ENCODE data around the gene MMP3. TPM values are rescaled to one million over a fixed set of nuclear protein-coding genes. Genes with fewer than 3 reads are reported as not detected.

MMP3 gene
- total RNA-seq, 4 donors from 2014 or later: 0.32 to 7.5 (median 1.3) TPM

DNA sequence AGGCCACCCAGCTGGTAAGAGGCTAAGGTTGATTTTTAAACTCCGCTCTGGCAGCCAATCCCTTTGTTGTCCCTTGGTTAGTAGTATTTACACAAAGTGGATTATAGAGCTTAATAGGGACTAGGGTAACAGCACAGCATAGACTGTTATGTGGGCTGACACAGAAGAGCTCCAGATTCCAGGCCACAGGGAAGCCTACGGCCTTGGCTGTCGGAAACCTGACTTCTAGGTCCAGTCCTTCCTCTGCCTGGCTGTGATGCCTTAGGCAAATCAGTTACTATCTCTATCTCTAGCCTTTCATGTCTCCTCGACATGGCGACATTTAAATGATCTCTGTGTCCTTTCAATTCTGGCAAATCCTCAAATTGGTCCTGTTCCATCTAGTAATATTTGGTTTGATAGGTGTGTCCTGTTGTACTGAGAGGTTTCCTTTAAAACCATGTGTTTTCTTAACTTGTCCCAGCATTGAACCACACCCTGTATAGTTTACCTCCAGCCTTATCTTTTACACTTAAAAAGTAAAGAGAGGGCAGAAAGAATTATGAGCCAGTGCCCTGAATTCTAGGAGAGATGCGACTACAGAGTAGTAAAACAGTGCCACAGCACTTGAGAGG lies 49.6 kb downstream of the MMP3 start:
- Histone ChIP-seq H3K4me1 (no peaks in the 10 kb centered on the region), H3K27me3 (no peaks in the 10 kb centered on the region), H3K9me3 (no peaks in the 10 kb centered on the region), H3K4me3 (no peak overlapping the region), H3K27ac (replicated peaks in 1 of 4) (no peak overlapping the region), H3K36me3 (no peaks in the 10 kb centered on the region)
- intact Hi-C loops (cut with DNase I): no loop called here
- 80% methylated on average over 6 of the region's 6 CpGs for WGBS
- no peak for DNase-seq (ENCODE audit: extremely low spot score)
- TF ChIP-seq, protein P1, sequence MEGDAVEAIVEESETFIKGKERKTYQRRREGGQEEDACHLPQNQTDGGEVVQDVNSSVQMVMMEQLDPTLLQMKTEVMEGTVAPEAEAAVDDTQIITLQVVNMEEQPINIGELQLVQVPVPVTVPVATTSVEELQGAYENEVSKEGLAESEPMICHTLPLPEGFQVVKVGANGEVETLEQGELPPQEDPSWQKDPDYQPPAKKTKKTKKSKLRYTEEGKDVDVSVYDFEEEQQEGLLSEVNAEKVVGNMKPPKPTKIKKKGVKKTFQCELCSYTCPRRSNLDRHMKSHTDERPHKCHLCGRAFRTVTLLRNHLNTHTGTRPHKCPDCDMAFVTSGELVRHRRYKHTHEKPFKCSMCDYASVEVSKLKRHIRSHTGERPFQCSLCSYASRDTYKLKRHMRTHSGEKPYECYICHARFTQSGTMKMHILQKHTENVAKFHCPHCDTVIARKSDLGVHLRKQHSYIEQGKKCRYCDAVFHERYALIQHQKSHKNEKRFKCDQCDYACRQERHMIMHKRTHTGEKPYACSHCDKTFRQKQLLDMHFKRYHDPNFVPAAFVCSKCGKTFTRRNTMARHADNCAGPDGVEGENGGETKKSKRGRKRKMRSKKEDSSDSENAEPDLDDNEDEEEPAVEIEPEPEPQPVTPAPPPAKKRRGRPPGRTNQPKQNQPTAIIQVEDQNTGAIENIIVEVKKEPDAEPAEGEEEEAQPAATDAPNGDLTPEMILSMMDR (IDR thresholded peaks at IDR 0.05): no peak
- TF ChIP-seq EP300 (IDR thresholded peaks at IDR 0.05) (no peak), POLR2AphosphoS5 (IDR thresholded peaks at IDR 0.05) (no peak), POLR2A (IDR thresholded peaks at IDR 0.05; ENCODE audit: low read depth) (no peak)

DNA sequence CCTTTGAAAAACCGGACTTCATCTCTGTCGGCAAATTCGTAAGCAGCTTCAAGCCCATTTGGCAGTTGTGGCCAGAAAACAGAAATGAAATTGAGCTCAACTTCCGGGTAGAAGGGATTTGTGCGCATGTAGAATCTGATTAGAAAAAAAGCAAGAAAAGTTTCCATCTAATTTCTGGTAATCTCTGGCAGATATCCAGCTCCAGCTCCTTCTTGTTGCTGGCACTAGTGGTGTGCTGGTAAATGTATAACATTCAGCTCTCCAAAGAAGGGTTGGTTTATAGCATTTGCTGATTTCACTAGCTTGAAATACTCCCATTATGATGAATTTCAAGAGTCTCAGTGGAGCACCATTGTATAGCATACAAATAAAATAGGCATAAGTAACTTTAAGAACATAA lies 50.8 kb downstream of the MMP3 start:
- TF ChIP-seq, protein P1 (IDR thresholded peaks at IDR 0.05): no peak
- no peak for TF ChIP-seq EP300 (IDR thresholded peaks at IDR 0.05)
- TF ChIP-seq POLR2AphosphoS5 (IDR thresholded peaks at IDR 0.05): no peak
- no peak for TF ChIP-seq POLR2A (IDR thresholded peaks at IDR 0.05; ENCODE audit: low read depth)
- WGBS: 90% methylated on average over 5 of the region's 5 CpGs
- Histone ChIP-seq H3K9me3 (no peaks in the 10 kb centered on the region), H3K4me3 (no peak overlapping the region), H3K36me3 (no peaks in the 10 kb centered on the region), H3K4me1 (no peaks in the 10 kb centered on the region), H3K27me3 (no peaks in the 10 kb centered on the region), H3K27ac (replicated peaks in 1 of 4) (no peak overlapping the region)
- intact Hi-C loops (cut with DNase I): no loop called here
- no peak for DNase-seq (ENCODE audit: extremely low spot score)

DNA sequence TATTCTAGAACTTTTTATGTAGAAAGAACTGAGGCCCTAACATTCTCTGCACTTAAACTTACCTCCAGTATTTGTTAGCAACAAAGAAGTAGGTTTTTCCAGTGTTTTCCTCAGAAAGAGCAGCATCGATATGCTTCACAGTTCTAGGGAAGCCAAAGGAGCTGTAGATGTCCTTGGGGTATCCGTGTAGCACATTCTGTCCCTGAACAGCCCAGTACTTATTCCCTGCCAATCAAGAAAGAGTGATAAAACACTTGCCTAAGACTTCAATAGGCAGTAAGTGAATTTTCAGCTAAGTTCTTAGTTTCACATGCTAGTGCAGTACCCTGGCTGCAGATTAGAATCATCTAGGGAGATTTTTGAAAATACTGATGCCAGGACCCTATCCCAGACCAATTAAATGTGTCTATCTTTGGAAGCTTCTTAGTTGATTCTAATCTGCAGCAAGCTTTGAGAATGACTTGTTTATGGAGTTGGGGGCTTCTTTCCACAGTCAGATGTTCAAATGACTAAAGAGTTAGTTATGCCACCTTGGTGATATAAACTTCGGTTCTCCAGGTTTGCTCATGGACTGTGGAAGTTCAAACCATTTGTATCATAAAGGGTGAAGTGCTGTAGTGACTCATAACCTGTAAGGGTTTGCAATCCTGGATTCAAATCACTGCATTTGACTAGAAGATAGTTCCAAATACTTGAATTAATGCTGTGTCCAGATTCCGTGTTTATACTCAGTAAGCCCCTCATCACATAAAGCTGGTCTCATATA lies 52.0 kb downstream of the MMP3 start:
- Histone ChIP-seq H3K4me1 (no peaks in the 10 kb centered on the region), H3K27ac (replicated peaks in 1 of 4) (no peak overlapping the region), H3K36me3 (no peaks in the 10 kb centered on the region), H3K9me3 (no peaks in the 10 kb centered on the region), H3K27me3 (no peaks in the 10 kb centered on the region), H3K4me3 (no peak overlapping the region)
- no peak for TF ChIP-seq POLR2AphosphoS5 (IDR thresholded peaks at IDR 0.05)
- TF ChIP-seq, protein P1 (IDR thresholded peaks at IDR 0.05): no peak
- TF ChIP-seq POLR2A (IDR thresholded peaks at IDR 0.05; ENCODE audit: low read depth): no peak
- no peak for TF ChIP-seq EP300 (IDR thresholded peaks at IDR 0.05)
- WGBS: 85% methylated on average over 4 of the region's 4 CpGs
- no peak for DNase-seq (ENCODE audit: extremely low spot score)
- intact Hi-C loops (cut with DNase I): no loop called here

DNA sequence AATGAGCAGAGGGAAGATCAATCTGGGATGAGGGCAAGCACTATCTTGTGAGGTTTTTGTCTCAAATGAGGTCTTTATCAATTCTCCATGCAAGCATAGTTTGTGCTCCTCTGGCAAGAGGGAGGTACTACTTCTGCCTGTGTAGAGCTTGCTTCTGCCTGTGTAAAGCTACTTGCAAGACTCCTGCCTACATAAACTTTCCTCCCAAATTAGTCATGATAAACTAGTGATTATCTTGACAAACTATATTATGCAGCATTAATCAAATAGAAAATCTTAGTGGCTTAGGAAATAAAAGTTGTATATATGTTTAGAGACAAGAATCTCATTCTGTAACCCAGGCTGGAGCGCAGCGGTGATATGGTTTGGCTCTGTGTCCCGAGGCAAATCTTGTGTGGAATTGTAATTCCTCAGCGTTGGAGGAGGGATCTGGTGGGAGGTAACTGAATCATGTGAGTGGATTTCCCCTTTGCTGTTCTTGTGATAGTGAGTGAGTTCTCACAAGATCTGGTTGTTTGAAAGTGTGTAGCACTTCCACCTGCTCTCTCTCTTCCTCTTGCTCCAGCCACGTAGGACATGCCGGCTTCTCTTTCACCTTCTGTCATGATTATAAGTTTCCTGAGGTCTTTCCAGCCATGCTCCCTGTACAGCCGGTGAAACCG lies 54.9 kb downstream of the MMP3 start:
- Histone ChIP-seq H3K4me3 (no peak overlapping the region), H3K9me3 (no peaks in the 10 kb centered on the region), H3K27me3 (no peaks in the 10 kb centered on the region), H3K36me3 (no peaks in the 10 kb centered on the region), H3K4me1 (no peaks in the 10 kb centered on the region), H3K27ac (replicated peaks in 1 of 4) (no peak overlapping the region)
- no peak for DNase-seq (ENCODE audit: extremely low spot score)
- TF ChIP-seq EP300 (IDR thresholded peaks at IDR 0.05) (no peak), POLR2A (IDR thresholded peaks at IDR 0.05; ENCODE audit: low read depth) (no peak), POLR2AphosphoS5 (IDR thresholded peaks at IDR 0.05) (no peak)
- TF ChIP-seq, protein P1 (IDR thresholded peaks at IDR 0.05): no peak
- WGBS: 78% methylated on average over 8 of the region's 8 CpGs
- intact Hi-C loops (cut with DNase I): no loop called here

Other genes starting within 250 kb of the MMP3 start
- not detected for gene MMP20, start 218.3 kb downstream of the MMP3 start, total RNA-seq
- gene MMP27, start 137.8 kb downstream of the MMP3 start, total RNA-seq: under 1 TPM in 2 of 4 donors, not detected in 2; 0.33 to 0.45 TPM
- 1 to 10 TPM in 1 of 4 donors, under 1 TPM in 1, not detected in 2; 0.23 to 1.3 TPM for gene MMP8, start 118.7 kb downstream of the MMP3 start, total RNA-seq
- not detected for gene MMP10, start 63.0 kb downstream of the MMP3 start, total RNA-seq
- gene MMP1, start 45.4 kb downstream of the MMP3 start, total RNA-seq: under 1 TPM in 1 of 4 donors, not detected in 3; 0.17 TPM
- gene MMP12, start 31.4 kb upstream of the MMP3 start, total RNA-seq: not detected
- gene MMP13, start 112.1 kb upstream of the MMP3 start, total RNA-seq: not detected
- gene DCUN1D5, start 248.6 kb upstream of the MMP3 start, total RNA-seq: 10 to 100 TPM; 37.0 to 48.9 (median 42.6) TPM

Measured in esophagus muscularis mucosa (tissue), 4 donors.